ENCODE data around the gene OVCH2.

- TF ChIP-seq POLR2AphosphoS5 (IDR thresholded peaks at IDR 0.05): no peak
- no peak for TF ChIP-seq CTCF (IDR thresholded peaks at IDR 0.05)
Observed at GRCh38 chr11:7692426-7692825, 13.9 kb downstream of the OVCH2 start.

All from breast epithelium (tissue), 3 donors.